HepG2 (cell line): ENCODE results near the gene RAB35. TPM values are rescaled to one million over a fixed set of nuclear protein-coding genes. Genes with fewer than 3 reads are reported as not detected.

ENCODE experiments used
- CREB1 ChIP-seq, 2 experiments: fragments of 450-650 bp in 1 of 2; IDR thresholded peaks; 2 replicates each; pipeline ENCODE4 v1.6.1; 2016 to 2017; ENCODE audit warnings: control low read depth in 1 of 2, mild to moderate bottlenecking in 1 of 2, missing compliant biosample characterization in 1 of 2, missing genetic modification characterization in 1 of 2
- GLI4 ChIP-seq: sonication (generic); formaldehyde crosslinking; IDR thresholded peaks from 2 replicates; pipeline ENCODE4 v1.5.1; 2020; ENCODE audit warnings: missing genetic modification reagents, mild to moderate bottlenecking, moderate library complexity, borderline replicate concordance
- HDAC2 ChIP-seq: sonication (generic); formaldehyde crosslinking; IDR thresholded peaks from 2 replicates; pipeline ENCODE4 v1.4.0; 2020; ENCODE audit warnings: missing genetic modification reagents
- MBD4 ChIP-seq: IDR thresholded peaks from 2 replicates; pipeline ENCODE4 v1.6.1; 2012; ENCODE audit warnings: low read length, inconsistent platforms, borderline replicate concordance
- MTA3 ChIP-seq: sonication (generic); formaldehyde crosslinking; IDR thresholded peaks from 2 replicates; pipeline ENCODE4 v1.4.0; 2020; ENCODE audit warnings: missing genetic modification reagents
- NFE2L2 ChIP-seq: fragments of 150-350 bp; IDR thresholded peaks from 2 replicates; pipeline ENCODE4 v1.6.1; 2014; ENCODE audit warnings: low read length
- NR2F6 ChIP-seq, 2 experiments: IDR thresholded peaks; 2 replicates each; pipeline ENCODE4 v1.6.1; 2016; ENCODE audit warnings: antibody characterized with exemption in 1 of 2, mild to moderate bottlenecking in 1 of 2
- REPIN1 ChIP-seq: sonication (generic); formaldehyde crosslinking; IDR thresholded peaks from 2 replicates; pipeline ENCODE4 v1.8.0; 2022; ENCODE audit warnings: missing genetic modification reagents, low read depth, mild to moderate bottlenecking, borderline replicate concordance
- RFX3 ChIP-seq: IDR thresholded peaks from 2 replicates; pipeline ENCODE4 v1.6.1; 2016; ENCODE audit warnings: missing biosample characterization, missing genetic modification reagents
- SOX5 ChIP-seq: IDR thresholded peaks from 2 replicates; pipeline ENCODE4 v1.6.1; 2016; ENCODE audit warnings: borderline replicate concordance
- ZC3H13 ChIP-seq: sonication (generic); formaldehyde crosslinking; IDR thresholded peaks from 2 replicates; pipeline ENCODE4 v1.8.1; 2023; ENCODE audit warnings: mild to moderate bottlenecking, missing genetic modification reagents, moderate library complexity
- ZFP41 ChIP-seq: sonication (generic); formaldehyde crosslinking; IDR thresholded peaks from 2 replicates; pipeline ENCODE4 v1.4.0; 2020; ENCODE audit warnings: mild to moderate bottlenecking, missing genetic modification reagents, borderline replicate concordance
- ZFY ChIP-seq: sonication (generic); formaldehyde crosslinking; IDR thresholded peaks from 2 replicates; pipeline ENCODE4 v1.4.0; 2020; ENCODE audit warnings: missing genetic modification reagents
- ZNF30 ChIP-seq: sonication (generic); formaldehyde crosslinking; IDR thresholded peaks from 2 replicates; pipeline ENCODE4 v1.5.0; 2020; ENCODE audit warnings: mild to moderate bottlenecking, missing genetic modification reagents
- ZNF501 ChIP-seq: sonication (generic); formaldehyde crosslinking; IDR thresholded peaks from 2 replicates; pipeline ENCODE4 v1.5.1; 2020; ENCODE audit warnings: mild to moderate bottlenecking, moderate library complexity, missing genetic modification reagents
- ZNF674 ChIP-seq: sonication (generic); formaldehyde crosslinking; IDR thresholded peaks from 2 replicates; pipeline ENCODE4 v1.5.0; 2020; ENCODE audit warnings: low read depth, mild to moderate bottlenecking, missing genetic modification reagents
- ZNF687 ChIP-seq: sonication (generic); formaldehyde crosslinking; IDR thresholded peaks from 2 replicates; pipeline ENCODE4 v1.5.1; 2020; ENCODE audit warnings: mild to moderate bottlenecking, missing genetic modification reagents, moderate library complexity
- ZNF7 ChIP-seq: IDR thresholded peaks from 2 replicates; pipeline ENCODE4 v1.6.1; 2016; ENCODE audit warnings: missing biosample characterization, missing genetic modification reagents
- polyA plus RNA-seq, 8 experiments: library from polyadenylated mRNA; depleted of rRNA in 3 of 8; stranded (reverse) in 7 of 8; unstranded in 1 of 8; fragments of >200 nt; fragmentation: Illumina TruSeq in 4 of 8; extraction: Trizol in 4 of 8; gene quantifications; 2 replicates each; pipeline versions ENCODE4 v1.2.1 to v1.2.3, GENCODE V29; 2011 to 2016; ENCODE audit warnings: low read depth in 4 of 8, missing spikeins in 1 of 8, mixed read lengths in 1 of 8; ENCODE audit not compliant: insufficient read depth in 1 of 8
- total RNA-seq, 5 experiments: library from RNA; depleted of rRNA; stranded (reverse); fragments of >200 nt; fragmentation: Illumina TruSeq; extraction: Trizol; gene quantifications; 2 replicates each; pipeline ENCODE4 v1.2.3, GENCODE V29; 2016; ENCODE audit warnings: low read depth in 1 of 5
- TF ChIP-seq, protein P1 (sequence below): IDR thresholded peaks from 2 replicates; pipeline ENCODE4 v1.6.1; 2016; ENCODE audit warnings: mild to moderate bottlenecking
- TF ChIP-seq, protein P2 (sequence below): sonication (generic); formaldehyde crosslinking; IDR thresholded peaks from 2 replicates; pipeline ENCODE4 v1.4.0; 2020; ENCODE audit warnings: missing genetic modification reagents
- TF ChIP-seq, protein P3 (sequence below): sonication (generic); formaldehyde crosslinking; IDR thresholded peaks from 2 replicates; pipeline ENCODE4 v1.5.1; 2020; ENCODE audit warnings: missing genetic modification reagents, mild to moderate bottlenecking, borderline replicate concordance

The RAB35 gene
- total and polyA plus RNA-seq, 2 of the 13 experiments (the other 11 are each of a cell fraction or from before 2014, with no cell fraction given) = 25.2 to 29.1 TPM

- TF ChIP-seq ZFP41 (peak; percentile 80; the same call in 1 of the 2 replicates), GLI4 (CRISPR knock-in tag) (no peak), ZFY (CRISPR knock-in tag) (peak; percentile 76), NFE2L2 (peak; percentile 90), HDAC2 (CRISPR knock-in tag) (peak; percentile 94), ZC3H13 (CRISPR knock-in tag) (0 out of 2 replicates have a peak, but pooled peaks have one; percentile 51), REPIN1 (CRISPR knock-in tag) (peak; percentile 82; the same call in 1 of the 2 replicates), CREB1 (IDR thresholded peaks at IDR 0.05) (peak; percentile 91), CREB1 (CRISPR knock-in tag; IDR thresholded peaks at IDR 0.05) (peak; percentile 45; the same call in 1 of the 2 replicates), ZNF501 (CRISPR knock-in tag) (peak; percentile 88), MBD4 (no peak), ZNF30 (no peak), ZNF7 (CRISPR knock-in tag) (no peak), NR2F6 (IDR thresholded peaks at IDR 0.05) (peak; percentile 32; the same call in 1 of the 2 replicates), NR2F6 (CRISPR knock-in tag; IDR thresholded peaks at IDR 0.05) (peak; percentile 50; the same call in 1 of the 2 replicates), MTA3 (CRISPR knock-in tag) (no peak), ZNF674 (no peak), SOX5 (peak; percentile 78), RFX3 (CRISPR knock-in tag) (peak; percentile 93), ZNF687 (CRISPR knock-in tag) (peak; percentile 92)
- TF ChIP-seq, protein P1, sequence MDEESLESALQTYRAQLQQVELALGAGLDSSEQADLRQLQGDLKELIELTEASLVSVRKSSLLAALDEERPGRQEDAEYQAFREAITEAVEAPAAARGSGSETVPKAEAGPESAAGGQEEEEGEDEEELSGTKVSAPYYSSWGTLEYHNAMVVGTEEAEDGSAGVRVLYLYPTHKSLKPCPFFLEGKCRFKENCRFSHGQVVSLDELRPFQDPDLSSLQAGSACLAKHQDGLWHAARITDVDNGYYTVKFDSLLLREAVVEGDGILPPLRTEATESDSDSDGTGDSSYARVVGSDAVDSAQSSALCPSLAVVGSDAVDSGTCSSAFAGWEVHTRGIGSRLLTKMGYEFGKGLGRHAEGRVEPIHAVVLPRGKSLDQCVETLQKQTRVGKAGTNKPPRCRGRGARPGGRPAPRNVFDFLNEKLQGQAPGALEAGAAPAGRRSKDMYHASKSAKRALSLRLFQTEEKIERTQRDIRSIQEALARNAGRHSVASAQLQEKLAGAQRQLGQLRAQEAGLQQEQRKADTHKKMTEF (CRISPR knock-in tag) = peak; percentile 84
- TF ChIP-seq, protein P2, sequence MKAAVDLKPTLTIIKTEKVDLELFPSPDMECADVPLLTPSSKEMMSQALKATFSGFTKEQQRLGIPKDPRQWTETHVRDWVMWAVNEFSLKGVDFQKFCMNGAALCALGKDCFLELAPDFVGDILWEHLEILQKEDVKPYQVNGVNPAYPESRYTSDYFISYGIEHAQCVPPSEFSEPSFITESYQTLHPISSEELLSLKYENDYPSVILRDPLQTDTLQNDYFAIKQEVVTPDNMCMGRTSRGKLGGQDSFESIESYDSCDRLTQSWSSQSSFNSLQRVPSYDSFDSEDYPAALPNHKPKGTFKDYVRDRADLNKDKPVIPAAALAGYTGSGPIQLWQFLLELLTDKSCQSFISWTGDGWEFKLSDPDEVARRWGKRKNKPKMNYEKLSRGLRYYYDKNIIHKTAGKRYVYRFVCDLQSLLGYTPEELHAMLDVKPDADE (CRISPR knock-in tag) = no peak
- TF ChIP-seq, protein P3, sequence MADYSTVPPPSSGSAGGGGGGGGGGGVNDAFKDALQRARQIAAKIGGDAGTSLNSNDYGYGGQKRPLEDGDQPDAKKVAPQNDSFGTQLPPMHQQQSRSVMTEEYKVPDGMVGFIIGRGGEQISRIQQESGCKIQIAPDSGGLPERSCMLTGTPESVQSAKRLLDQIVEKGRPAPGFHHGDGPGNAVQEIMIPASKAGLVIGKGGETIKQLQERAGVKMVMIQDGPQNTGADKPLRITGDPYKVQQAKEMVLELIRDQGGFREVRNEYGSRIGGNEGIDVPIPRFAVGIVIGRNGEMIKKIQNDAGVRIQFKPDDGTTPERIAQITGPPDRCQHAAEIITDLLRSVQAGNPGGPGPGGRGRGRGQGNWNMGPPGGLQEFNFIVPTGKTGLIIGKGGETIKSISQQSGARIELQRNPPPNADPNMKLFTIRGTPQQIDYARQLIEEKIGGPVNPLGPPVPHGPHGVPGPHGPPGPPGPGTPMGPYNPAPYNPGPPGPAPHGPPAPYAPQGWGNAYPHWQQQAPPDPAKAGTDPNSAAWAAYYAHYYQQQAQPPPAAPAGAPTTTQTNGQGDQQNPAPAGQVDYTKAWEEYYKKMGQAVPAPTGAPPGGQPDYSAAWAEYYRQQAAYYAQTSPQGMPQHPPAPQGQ (CRISPR knock-in tag) = 0 out of 2 replicates have a peak, but pooled peaks have one; percentile 67
These were observed 29.5 kb downstream of the RAB35 start (continued) for GRCh38 chr12:120086801-120087621.
